ENCODE measurements around the gene ATP7B. TPM values are rescaled to one million over a fixed set of nuclear protein-coding genes. Genes with fewer than 3 reads are reported as not detected.

The ATP7B gene
- polyA plus RNA-seq, 3 donors = 0.39 to 0.44 TPM; not detected in 1

DNA sequence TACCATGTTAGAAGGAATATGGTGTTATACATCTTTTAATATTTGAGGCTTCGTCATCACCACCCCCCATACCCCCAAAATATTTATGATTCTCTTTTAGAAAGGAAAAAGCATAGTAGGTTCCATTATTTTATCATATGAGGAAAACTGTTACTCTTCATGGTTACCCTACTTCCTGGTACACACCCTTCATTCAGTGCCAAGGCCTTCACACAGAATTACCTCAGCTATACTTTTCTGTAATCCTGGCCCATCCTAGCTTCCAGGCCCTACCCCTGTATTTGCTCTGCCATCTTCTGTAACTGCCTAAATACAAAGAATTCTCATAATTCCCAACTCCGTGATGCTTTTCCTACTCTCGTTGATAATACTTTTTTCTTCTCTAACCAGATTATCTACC, 8.9 kb upstream of the ATP7B start:
- Histone ChIP-seq H3K36me3 (replicated peaks in 1 of 2; ENCODE audit: control insufficient read depth in 1 of 2, insufficient read depth in 2 of 2, low read length in 2 of 2) (peaks cover 36 to 76% of the 10 kb centered on the region in 2 donors), H3K79me2 (ENCODE audit: insufficient read depth, low read length) (peaks cover 18% of the 10 kb centered on the region), H3K4me3 (replicated peaks in 1 of 3; ENCODE audit: low read depth in 2 of 3, low read length in 3 of 3) (no peak overlapping the region), H4K20me1 (ENCODE audit: insufficient read depth, low read length) (peaks cover 9% of the 10 kb centered on the region), H3K27ac (ENCODE audit: low read depth in 1 of 2, low read length in 2 of 2) (no peak overlapping the region), H3K4me1 (ENCODE audit: control insufficient read depth in 1 of 2, insufficient read depth in 2 of 2, low read length in 2 of 2) (no peaks in the 10 kb centered on the region), H3K9ac (ENCODE audit: insufficient read depth, low read length, poor library complexity, severe bottlenecking) (no peak overlapping the region), H3K27me3 (ENCODE audit: control insufficient read depth in 2 of 2, insufficient read depth in 2 of 2, low read length in 2 of 2) (no peaks in the 10 kb centered on the region), H2AFZ (ENCODE audit: insufficient read depth, low read depth, low read length, poor library complexity, severe bottlenecking) (no peak overlapping the region), H3K4me2 (replicated peaks; ENCODE audit: extremely low read depth, low read length, poor library complexity, severe bottlenecking) (no peak overlapping the region), H3K9me3 (replicated peaks in 1 of 2; ENCODE audit: control insufficient read depth in 1 of 2, insufficient read depth in 1 of 2, low read length in 2 of 2) (no peaks in the 10 kb centered on the region)
- 100% methylated on average over 2 of the region's 3 CpGs for WGBS (ENCODE audit: insufficient coverage)
- TF ChIP-seq, protein P1, sequence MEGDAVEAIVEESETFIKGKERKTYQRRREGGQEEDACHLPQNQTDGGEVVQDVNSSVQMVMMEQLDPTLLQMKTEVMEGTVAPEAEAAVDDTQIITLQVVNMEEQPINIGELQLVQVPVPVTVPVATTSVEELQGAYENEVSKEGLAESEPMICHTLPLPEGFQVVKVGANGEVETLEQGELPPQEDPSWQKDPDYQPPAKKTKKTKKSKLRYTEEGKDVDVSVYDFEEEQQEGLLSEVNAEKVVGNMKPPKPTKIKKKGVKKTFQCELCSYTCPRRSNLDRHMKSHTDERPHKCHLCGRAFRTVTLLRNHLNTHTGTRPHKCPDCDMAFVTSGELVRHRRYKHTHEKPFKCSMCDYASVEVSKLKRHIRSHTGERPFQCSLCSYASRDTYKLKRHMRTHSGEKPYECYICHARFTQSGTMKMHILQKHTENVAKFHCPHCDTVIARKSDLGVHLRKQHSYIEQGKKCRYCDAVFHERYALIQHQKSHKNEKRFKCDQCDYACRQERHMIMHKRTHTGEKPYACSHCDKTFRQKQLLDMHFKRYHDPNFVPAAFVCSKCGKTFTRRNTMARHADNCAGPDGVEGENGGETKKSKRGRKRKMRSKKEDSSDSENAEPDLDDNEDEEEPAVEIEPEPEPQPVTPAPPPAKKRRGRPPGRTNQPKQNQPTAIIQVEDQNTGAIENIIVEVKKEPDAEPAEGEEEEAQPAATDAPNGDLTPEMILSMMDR (IDR thresholded peaks at IDR 0.05) = no peak
- no peak for DNase-seq
- Mint-ChIP-seq H3K36me3 (peaks cover 62 to 75% of the 10 kb centered on the region in 2 donors), H3K27ac (no peak overlapping the region), H3K4me3 (no peak overlapping the region), H3K27me3 (ENCODE audit: low read depth in 3 of 3) (peaks cover 0 to 1% (median 0%) of the 10 kb centered on the region in 3 donors), H3K4me1 (peaks cover 5% of the 10 kb centered on the region), H3K9me3 (no peaks in the 10 kb centered on the region)
- intact Hi-C loops (cut with micrococcal nuclease) = no loop called here

DNA sequence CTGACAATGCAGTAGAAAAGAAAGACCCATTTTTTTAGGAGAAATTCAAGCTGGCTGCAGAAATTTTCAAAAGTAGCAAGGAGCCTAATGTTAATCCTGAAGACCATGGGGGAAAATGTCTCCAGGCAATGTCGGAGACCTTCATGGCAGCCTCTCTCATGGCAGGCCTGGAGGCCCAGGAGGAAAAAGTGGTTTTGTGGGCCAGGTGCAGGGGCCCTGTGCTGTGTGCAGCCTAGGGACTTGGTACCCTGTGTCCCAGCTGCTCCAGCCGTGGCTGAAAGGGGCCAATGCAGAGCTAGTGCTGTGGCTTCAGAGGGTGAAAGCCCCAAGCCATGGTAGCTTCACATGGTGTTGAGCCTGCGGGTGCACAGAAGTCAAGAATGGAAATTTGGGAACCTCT, 5.0 kb upstream of the ATP7B start:
- no peak overlapping the region for H3K4me3 Mint-ChIP-seq
- DNase-seq = no peak
- H3K4me2 ChIP-seq (replicated peaks; ENCODE audit: extremely low read depth, low read length, poor library complexity, severe bottlenecking) = no peak overlapping the region
- peaks cover 10 to 17% of the 10 kb centered on the region in 2 donors for H3K4me1 ChIP-seq (ENCODE audit: control insufficient read depth in 1 of 2, insufficient read depth in 2 of 2, low read length in 2 of 2)
- peaks cover 17 to 39% of the 10 kb centered on the region in 2 donors for H3K36me3 ChIP-seq (replicated peaks in 1 of 2; ENCODE audit: control insufficient read depth in 1 of 2, insufficient read depth in 2 of 2, low read length in 2 of 2)
- no peak overlapping the region for H2AFZ ChIP-seq (ENCODE audit: insufficient read depth, low read depth, low read length, poor library complexity, severe bottlenecking)
- H3K9me3 ChIP-seq (replicated peaks in 1 of 2; ENCODE audit: control insufficient read depth in 1 of 2, insufficient read depth in 1 of 2, low read length in 2 of 2) = no peaks in the 10 kb centered on the region
- H3K79me2 ChIP-seq (ENCODE audit: insufficient read depth, low read length) = peaks cover 47% of the 10 kb centered on the region
- H3K4me3 ChIP-seq (replicated peaks in 1 of 3; ENCODE audit: low read depth in 2 of 3, low read length in 3 of 3) = no peak overlapping the region
- no peak overlapping the region for H3K27ac Mint-ChIP-seq
- TF ChIP-seq, protein P1 (IDR thresholded peaks at IDR 0.05) = no peak
- H3K27ac ChIP-seq (ENCODE audit: low read depth in 1 of 2, low read length in 2 of 2) = no peak overlapping the region
- peaks cover 37 to 43% of the 10 kb centered on the region in 2 donors for H3K36me3 Mint-ChIP-seq
- H4K20me1 ChIP-seq (ENCODE audit: insufficient read depth, low read length) = peaks cover 6% of the 10 kb centered on the region
- no peak overlapping the region for H3K9ac ChIP-seq (ENCODE audit: insufficient read depth, low read length, poor library complexity, severe bottlenecking)
- intact Hi-C loops (cut with micrococcal nuclease) = loop anchor here in 1 of 2 donors (10.0 kb wide), 1 partner anchor 191 kb away; no protein-coding TSS in a partner anchor
- 100% methylated on average over 2 of the region's 3 CpGs for WGBS (ENCODE audit: insufficient coverage)
- H3K4me1 Mint-ChIP-seq = peaks cover 15% of the 10 kb centered on the region
- H3K27me3 Mint-ChIP-seq (ENCODE audit: low read depth in 3 of 3) = peaks cover under 1 to 8% (median 2%) of the 10 kb centered on the region in 3 donors
- H3K27me3 ChIP-seq (ENCODE audit: control insufficient read depth in 2 of 2, insufficient read depth in 2 of 2, low read length in 2 of 2) = peaks cover 0 to 3% of the 10 kb centered on the region in 2 donors
- H3K9me3 Mint-ChIP-seq = peaks cover 0 to under 1% (median 0%) of the 10 kb centered on the region in 7 donors
